Astrocyte of the cerebellum (primary cell): Measurements from ENCODE around the gene METAP1D.
"Not testable (repeated sequence)": the region's sequence is repeated elsewhere in the genome, so short reads cannot be mapped to it uniquely, and the experiment has no call there.

Experiments used
- DNase-seq: peaks from one replicate; pipeline ENCODE4 v3.0.0-alpha.2; 2011; ENCODE audit warnings: low read depth
- H3K4me3 ChIP-seq: 2 replicates; pipeline ENCODE4 v1.5.1; 2011; ENCODE audit warnings: mild to moderate bottlenecking, low read depth, low read length, moderate library complexity
- CTCF ChIP-seq: IDR thresholded peaks from 2 replicates; pipeline ENCODE4 v1.5.1; 2012; ENCODE audit warnings: low read length, low read depth, moderate library complexity, mild to moderate bottlenecking; ENCODE audit errors: missing control alignments
- in situ Hi-C: cut with HindIII; loops from 2 replicates; pipeline ENCODE4 v1.10.0; 2017; ENCODE audit warnings: low sequenced_read_pairs

Gene METAP1D

GRCh38 chr2:172052000-172052983, 52.5 kb downstream of the METAP1D start:
- TF ChIP-seq CTCF, result no peak
- in situ Hi-C loops, result loop anchor here (25.0 kb wide), 1 partner anchor 240 kb away; no protein-coding TSS in a partner anchor
- DNase-seq, result peak; percentile 9
- H3K4me3 ChIP-seq, result no peak overlapping the region

- in situ Hi-C loops, result loop anchor here (25.0 kb wide), 1 partner anchor 241 kb away; no protein-coding TSS in a partner anchor
- no peak for TF ChIP-seq CTCF
- H3K4me3 ChIP-seq, result no peak overlapping the region
Observed at GRCh38 chr2:172053486-172053885, 53.7 kb downstream of the METAP1D start.

GRCh38 chr2:172056293-172056692, 56.5 kb downstream of the METAP1D start:
- in situ Hi-C loops, result loop anchor here (25.0 kb wide), 1 partner anchor 244 kb away; no protein-coding TSS in a partner anchor
- TF ChIP-seq CTCF, result no peak
- H3K4me3 ChIP-seq, result no peak overlapping the region
- DNase-seq, result no peak

More at GRCh38 chr2:172053486-172053885, 53.7 kb downstream of the METAP1D start:
- DNase-seq, result no peak

GRCh38 chr2:172058660-172059059, 58.9 kb downstream of the METAP1D start:
- no peak overlapping the region for H3K4me3 ChIP-seq
- in situ Hi-C loops, result loop anchor here (25.0 kb wide), 1 partner anchor 246 kb away; no protein-coding TSS in a partner anchor
- DNase-seq, result no peak
- no peak for TF ChIP-seq CTCF

- DNase-seq, H3K4me3 ChIP-seq: not testable (repeated sequence)
- in situ Hi-C loops, result loop anchor here (25.0 kb wide), 1 partner anchor 248 kb away; no protein-coding TSS in a partner anchor
Observed at GRCh38 chr2:172060118-172060517, 60.4 kb downstream of the METAP1D start.

DNA sequence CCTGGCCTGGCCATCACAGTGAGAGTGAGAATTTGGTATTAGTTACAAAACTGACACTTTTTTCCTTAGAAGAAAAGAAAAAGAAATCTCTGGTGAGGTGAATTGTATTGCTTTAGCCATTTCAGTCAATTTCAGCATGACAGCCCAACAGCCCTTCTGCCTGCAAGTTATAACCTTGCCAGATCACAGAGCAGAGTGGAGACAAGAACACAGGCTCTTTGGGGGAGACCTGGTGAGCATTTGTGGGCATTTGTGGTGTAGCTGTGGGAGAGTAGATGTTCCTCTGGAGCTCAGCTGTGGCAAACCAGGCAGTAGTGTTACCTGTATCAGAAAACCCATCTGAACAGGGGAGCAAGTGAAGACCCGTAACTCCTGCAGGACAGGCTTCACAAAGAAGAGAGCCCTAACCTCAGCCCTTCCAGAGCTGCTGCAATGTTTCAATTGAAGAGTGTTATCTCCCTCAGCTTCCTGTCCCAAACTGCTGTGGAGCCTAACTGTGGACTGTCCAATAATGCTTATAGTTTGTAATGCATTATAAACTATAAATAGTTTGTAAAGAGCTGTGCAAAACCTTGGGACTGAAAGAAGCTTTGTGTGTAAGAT, 62.8 kb downstream of the METAP1D start:
- TF ChIP-seq CTCF, result no peak

More for the DNA sequence above, 62.8 kb downstream of the METAP1D start:
- in situ Hi-C loops, result loop anchor here (25.0 kb wide), 1 partner anchor 250 kb away; no protein-coding TSS in a partner anchor
- DNase-seq, result no peak
- H3K4me3 ChIP-seq, result no peak overlapping the region
